K562 (cell line): ENCODE results near the gene MASTL. TPM values are rescaled to one million over a fixed set of nuclear protein-coding genes. Genes with fewer than 3 reads are reported as not detected.

ENCODE experiments used
- ARNT ChIP-seq, 2 experiments: fragments of 450-650 bp; IDR thresholded peaks; 2 replicates each; pipeline ENCODE4 v1.6.1; 2016; ENCODE audit warnings: mild to moderate bottlenecking in 1 of 2
- CEBPB ChIP-seq: fragments of 450-650 bp; IDR thresholded peaks from 2 replicates; pipeline ENCODE4 v1.6.1; 2016; ENCODE audit warnings: missing genetic modification characterization, missing compliant biosample characterization
- EGR1 ChIP-seq: fragments of 450-650 bp; conservative IDR thresholded peaks from 2 replicates; pipeline ENCODE4 v1.6.1; 2017; ENCODE audit warnings: mild to moderate bottlenecking
- JUNB ChIP-seq: fragments of 450-650 bp; formaldehyde crosslinking; conservative IDR thresholded peaks from 2 replicates; pipeline ENCODE4 v1.4.0; 2020; ENCODE audit warnings: mild to moderate bottlenecking
- SLC30A9 ChIP-seq: fragments of 250-450 bp; sonication (Bioruptor Pico); IDR thresholded peaks from 2 replicates; pipeline ENCODE4 v1.8.0; 2022; ENCODE audit warnings: mild to moderate bottlenecking, moderate library complexity
- TBL1XR1 ChIP-seq, 2 experiments: IDR thresholded peaks; 2 replicates each; pipeline ENCODE4 v1.6.1; 2012; ENCODE audit warnings: improper control_type of control experiment in 2 of 2, low read length in 2 of 2, mild to moderate bottlenecking in 1 of 2
- TCFL5 ChIP-seq: fragments of 250-450 bp; sonication (Bioruptor Pico); conservative IDR thresholded peaks from 2 replicates; pipeline ENCODE4 v1.6.1; 2021; ENCODE audit warnings: mild to moderate bottlenecking, moderate library complexity, matching md5 sums
- TRIM28 ChIP-seq: fragments of 450-650 bp; IDR thresholded peaks from 2 replicates; pipeline ENCODE4 v1.6.1; 2017
- YY1 ChIP-seq, 3 experiments: IDR thresholded peaks; 2 replicates each; pipeline ENCODE4 v1.6.1; 2011; ENCODE audit warnings: low read length in 2 of 3, mild to moderate bottlenecking in 2 of 3, moderate library complexity in 2 of 3, borderline replicate concordance in 1 of 3, control low read depth in 1 of 3, low read depth in 1 of 3; ENCODE audit not compliant: insufficient read depth in 3 of 3, insufficient replicate concordance in 2 of 3, control insufficient read depth in 1 of 3, insufficient read length in 1 of 3; ENCODE audit errors: extremely low read depth in 1 of 3
- ZNF143 ChIP-seq: sonication (generic); formaldehyde crosslinking; IDR thresholded peaks from 2 replicates; pipeline ENCODE4 v1.9.0; 2022; ENCODE audit warnings: mild to moderate bottlenecking, missing genetic modification reagents
- ZNF347 ChIP-seq: fragments of 450-650 bp; formaldehyde crosslinking; IDR thresholded peaks from 2 replicates; pipeline ENCODE4 v1.4.0; 2020; ENCODE audit warnings: low read depth, mild to moderate bottlenecking, moderate library complexity
- ZNF551 ChIP-seq: fragments of 250-450 bp; sonication (Bioruptor Pico); IDR thresholded peaks from 2 replicates; pipeline ENCODE4 v1.5.0; 2021; ENCODE audit warnings: mild to moderate bottlenecking, moderate library complexity
- polyA plus RNA-seq, 8 experiments: library from polyadenylated mRNA; depleted of rRNA in 4 of 8; stranded (reverse) in 5 of 8; unstranded in 3 of 8; fragments of >200 nt; fragmentation: Nextera tagmentation in 2 of 8; fragmentation: Illumina TruSeq in 1 of 8; extraction: Ambion mirVana in 2 of 8; extraction: Trizol in 1 of 8; gene quantifications; 2 replicates each; pipeline versions ENCODE4 v1.2.1 to v1.2.3, GENCODE V29; 2011 to 2014; ENCODE audit warnings: inconsistent platforms in 1 of 8, missing spikeins in 1 of 8
- total RNA-seq, 7 experiments: library from RNA; depleted of rRNA in 6 of 7; stranded (reverse); fragments of >200 nt in 6 of 7; fragmentation: Illumina TruSeq in 2 of 7; extraction: Trizol in 2 of 7; gene quantifications; 2 replicates each; pipeline versions ENCODE4 v1.2.1 to v1.2.3, GENCODE V29; 2011 to 2021; ENCODE audit warnings: low replicate concordance in 1 of 7
- TF ChIP-seq, protein P1 (sequence below), 2 experiments: IDR thresholded peaks; 2 replicates each; pipeline ENCODE4 v1.6.1; 2012; ENCODE audit warnings: improper control_type of control experiment in 2 of 2, low read depth in 2 of 2, low read length in 2 of 2, borderline replicate concordance in 1 of 2
- TF ChIP-seq, protein P2 (sequence below): fragments of 200-400 bp; formaldehyde crosslinking; IDR thresholded peaks from 2 replicates; pipeline ENCODE4 v1.6.1; 2017; ENCODE audit warnings: mild to moderate bottlenecking, low read depth, low read length, moderate library complexity
- TF ChIP-seq, protein P3 (sequence below): sonication (generic); formaldehyde crosslinking; IDR thresholded peaks from 2 replicates; pipeline ENCODE4 v1.4.0; 2020; ENCODE audit warnings: mild to moderate bottlenecking, missing genetic modification reagents
- TF ChIP-seq, protein P4 (sequence below): sonication (generic); formaldehyde crosslinking; IDR thresholded peaks from 2 replicates; pipeline ENCODE4 v1.8.1; 2022; ENCODE audit warnings: missing genetic modification reagents
- TF ChIP-seq, protein P5 (sequence below): IDR thresholded peaks from 2 replicates; pipeline ENCODE4 v1.6.1; 2012; ENCODE audit warnings: low read depth, low read length, improper control_type of control experiment, borderline replicate concordance

MASTL gene
- total and polyA plus RNA-seq, 9 of the 15 experiments (the other 6 are each of a cell fraction or from before 2014, with no cell fraction given) = 6.8 to 29.9 (median 23.1) TPM

DNA sequence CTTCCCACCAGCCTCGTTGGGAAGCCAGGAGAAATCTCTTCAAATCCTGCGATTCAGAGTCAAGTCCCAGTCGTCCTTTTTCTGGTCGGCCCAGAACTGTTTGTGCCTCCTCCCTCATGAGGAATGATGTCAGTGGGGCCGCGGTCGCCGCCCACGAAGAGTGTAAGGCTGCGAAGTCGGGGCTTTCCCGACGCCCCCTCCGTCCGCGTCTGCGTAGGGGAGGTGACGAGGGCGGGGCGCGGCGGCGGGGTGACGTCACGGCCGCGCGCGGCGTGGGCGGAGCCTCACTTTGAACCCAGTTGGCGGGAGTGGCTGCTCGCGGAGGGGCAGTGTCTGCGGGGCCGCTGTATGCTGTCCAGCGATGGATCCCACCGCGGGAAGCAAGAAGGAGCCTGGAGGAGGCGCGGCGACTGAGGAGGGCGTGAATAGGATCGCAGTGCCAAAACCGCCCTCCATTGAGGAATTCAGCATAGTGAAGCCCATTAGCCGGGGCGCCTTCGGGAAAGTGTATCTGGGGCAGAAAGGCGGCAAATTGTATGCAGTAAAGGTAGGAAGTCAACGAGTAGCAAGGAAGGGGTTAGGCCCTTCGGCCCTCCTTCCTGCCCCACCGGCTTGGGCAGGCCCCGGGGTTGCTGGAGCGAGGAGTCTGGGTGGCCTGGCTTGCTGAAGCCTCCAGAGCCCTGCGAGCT is at the start of gene MASTL (continued):
- TF ChIP-seq YY1 (IDR thresholded peaks at IDR 0.05; ENCODE audit: borderline replicate concordance in 1 of 3, control insufficient read depth in 1 of 3, extremely low read depth in 1 of 3, insufficient read depth in 3 of 3, insufficient read length in 1 of 3, insufficient replicate concordance in 2 of 3, low read depth in 1 of 3, low read length in 2 of 3) (peak in 2 of 3 experiments; percentile 78 to 89), TBL1XR1 (IDR thresholded peaks at IDR 0.05; ENCODE audit: low read length in 2 of 2) (peak in 1 of 2 experiments; percentile 67; a peak in 1 of 4 replicates), ZNF551 (no peak), SLC30A9 (CRISPR knock-in tag) (no peak), TRIM28 (no peak), ZNF347 (CRISPR knock-in tag) (no peak), TCFL5 (CRISPR knock-in tag) (no peak), CEBPB (tag) (no peak), ARNT (IDR thresholded peaks at IDR 0.05) (no peak), EGR1 (peak; percentile 99), ZNF143 (CRISPR knock-in tag) (no peak), JUNB (CRISPR knock-in tag) (no peak)
- TF ChIP-seq, protein P1, sequence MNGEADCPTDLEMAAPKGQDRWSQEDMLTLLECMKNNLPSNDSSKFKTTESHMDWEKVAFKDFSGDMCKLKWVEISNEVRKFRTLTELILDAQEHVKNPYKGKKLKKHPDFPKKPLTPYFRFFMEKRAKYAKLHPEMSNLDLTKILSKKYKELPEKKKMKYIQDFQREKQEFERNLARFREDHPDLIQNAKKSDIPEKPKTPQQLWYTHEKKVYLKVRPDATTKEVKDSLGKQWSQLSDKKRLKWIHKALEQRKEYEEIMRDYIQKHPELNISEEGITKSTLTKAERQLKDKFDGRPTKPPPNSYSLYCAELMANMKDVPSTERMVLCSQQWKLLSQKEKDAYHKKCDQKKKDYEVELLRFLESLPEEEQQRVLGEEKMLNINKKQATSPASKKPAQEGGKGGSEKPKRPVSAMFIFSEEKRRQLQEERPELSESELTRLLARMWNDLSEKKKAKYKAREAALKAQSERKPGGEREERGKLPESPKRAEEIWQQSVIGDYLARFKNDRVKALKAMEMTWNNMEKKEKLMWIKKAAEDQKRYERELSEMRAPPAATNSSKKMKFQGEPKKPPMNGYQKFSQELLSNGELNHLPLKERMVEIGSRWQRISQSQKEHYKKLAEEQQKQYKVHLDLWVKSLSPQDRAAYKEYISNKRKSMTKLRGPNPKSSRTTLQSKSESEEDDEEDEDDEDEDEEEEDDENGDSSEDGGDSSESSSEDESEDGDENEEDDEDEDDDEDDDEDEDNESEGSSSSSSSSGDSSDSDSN (IDR thresholded peaks at IDR 0.05; ENCODE audit: borderline replicate concordance in 1 of 2, low read depth in 2 of 2, low read length in 2 of 2) = 0 out of 4 replicates have a peak, but pooled peaks of 1 of the 2 experiments have one; percentile 59
- TF ChIP-seq, protein P2, sequence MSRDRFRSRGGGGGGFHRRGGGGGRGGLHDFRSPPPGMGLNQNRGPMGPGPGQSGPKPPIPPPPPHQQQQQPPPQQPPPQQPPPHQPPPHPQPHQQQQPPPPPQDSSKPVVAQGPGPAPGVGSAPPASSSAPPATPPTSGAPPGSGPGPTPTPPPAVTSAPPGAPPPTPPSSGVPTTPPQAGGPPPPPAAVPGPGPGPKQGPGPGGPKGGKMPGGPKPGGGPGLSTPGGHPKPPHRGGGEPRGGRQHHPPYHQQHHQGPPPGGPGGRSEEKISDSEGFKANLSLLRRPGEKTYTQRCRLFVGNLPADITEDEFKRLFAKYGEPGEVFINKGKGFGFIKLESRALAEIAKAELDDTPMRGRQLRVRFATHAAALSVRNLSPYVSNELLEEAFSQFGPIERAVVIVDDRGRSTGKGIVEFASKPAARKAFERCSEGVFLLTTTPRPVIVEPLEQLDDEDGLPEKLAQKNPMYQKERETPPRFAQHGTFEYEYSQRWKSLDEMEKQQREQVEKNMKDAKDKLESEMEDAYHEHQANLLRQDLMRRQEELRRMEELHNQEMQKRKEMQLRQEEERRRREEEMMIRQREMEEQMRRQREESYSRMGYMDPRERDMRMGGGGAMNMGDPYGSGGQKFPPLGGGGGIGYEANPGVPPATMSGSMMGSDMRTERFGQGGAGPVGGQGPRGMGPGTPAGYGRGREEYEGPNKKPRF = no peak
- TF ChIP-seq, protein P3, sequence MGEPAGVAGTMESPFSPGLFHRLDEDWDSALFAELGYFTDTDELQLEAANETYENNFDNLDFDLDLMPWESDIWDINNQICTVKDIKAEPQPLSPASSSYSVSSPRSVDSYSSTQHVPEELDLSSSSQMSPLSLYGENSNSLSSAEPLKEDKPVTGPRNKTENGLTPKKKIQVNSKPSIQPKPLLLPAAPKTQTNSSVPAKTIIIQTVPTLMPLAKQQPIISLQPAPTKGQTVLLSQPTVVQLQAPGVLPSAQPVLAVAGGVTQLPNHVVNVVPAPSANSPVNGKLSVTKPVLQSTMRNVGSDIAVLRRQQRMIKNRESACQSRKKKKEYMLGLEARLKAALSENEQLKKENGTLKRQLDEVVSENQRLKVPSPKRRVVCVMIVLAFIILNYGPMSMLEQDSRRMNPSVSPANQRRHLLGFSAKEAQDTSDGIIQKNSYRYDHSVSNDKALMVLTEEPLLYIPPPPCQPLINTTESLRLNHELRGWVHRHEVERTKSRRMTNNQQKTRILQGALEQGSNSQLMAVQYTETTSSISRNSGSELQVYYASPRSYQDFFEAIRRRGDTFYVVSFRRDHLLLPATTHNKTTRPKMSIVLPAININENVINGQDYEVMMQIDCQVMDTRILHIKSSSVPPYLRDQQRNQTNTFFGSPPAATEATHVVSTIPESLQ (CRISPR knock-in tag) = no peak
- TF ChIP-seq, protein P4, sequence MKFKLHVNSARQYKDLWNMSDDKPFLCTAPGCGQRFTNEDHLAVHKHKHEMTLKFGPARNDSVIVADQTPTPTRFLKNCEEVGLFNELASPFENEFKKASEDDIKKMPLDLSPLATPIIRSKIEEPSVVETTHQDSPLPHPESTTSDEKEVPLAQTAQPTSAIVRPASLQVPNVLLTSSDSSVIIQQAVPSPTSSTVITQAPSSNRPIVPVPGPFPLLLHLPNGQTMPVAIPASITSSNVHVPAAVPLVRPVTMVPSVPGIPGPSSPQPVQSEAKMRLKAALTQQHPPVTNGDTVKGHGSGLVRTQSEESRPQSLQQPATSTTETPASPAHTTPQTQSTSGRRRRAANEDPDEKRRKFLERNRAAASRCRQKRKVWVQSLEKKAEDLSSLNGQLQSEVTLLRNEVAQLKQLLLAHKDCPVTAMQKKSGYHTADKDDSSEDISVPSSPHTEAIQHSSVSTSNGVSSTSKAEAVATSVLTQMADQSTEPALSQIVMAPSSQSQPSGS = peak; percentile 86; the same call in 1 of the 2 replicates
- TF ChIP-seq, protein P5, sequence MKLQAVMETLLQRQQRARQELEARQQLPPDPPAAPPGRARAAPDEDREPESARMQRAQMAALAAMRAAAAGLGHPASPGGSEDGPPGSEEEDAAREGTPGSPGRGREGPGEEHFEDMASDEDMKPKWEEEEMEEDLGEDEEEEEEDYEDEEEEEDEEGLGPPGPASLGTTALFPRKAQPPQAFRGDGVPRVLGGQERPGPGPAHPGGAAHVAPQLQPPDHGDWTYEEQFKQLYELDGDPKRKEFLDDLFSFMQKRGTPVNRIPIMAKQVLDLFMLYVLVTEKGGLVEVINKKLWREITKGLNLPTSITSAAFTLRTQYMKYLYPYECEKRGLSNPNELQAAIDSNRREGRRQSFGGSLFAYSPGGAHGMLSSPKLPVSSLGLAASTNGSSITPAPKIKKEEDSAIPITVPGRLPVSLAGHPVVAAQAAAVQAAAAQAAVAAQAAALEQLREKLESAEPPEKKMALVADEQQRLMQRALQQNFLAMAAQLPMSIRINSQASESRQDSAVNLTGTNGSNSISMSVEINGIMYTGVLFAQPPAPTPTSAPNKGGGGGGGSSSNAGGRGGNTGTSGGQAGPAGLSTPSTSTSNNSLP = no peak
